Fibroblast of mammary gland (primary cell): ENCODE measurements around the gene TRPM3.
"Not testable (repeated sequence)": the region's sequence is repeated elsewhere in the genome, so short reads cannot be mapped to it uniquely, and the experiment has no call there.

ENCODE experiments used
- DNase-seq: peaks from one replicate; pipeline ENCODE4 v3.0.0-alpha.2; 2010; ENCODE audit warnings: low read depth
- H3K4me3 ChIP-seq: 2 replicates; pipeline ENCODE4 v1.5.1; 2011; ENCODE audit warnings: low read depth, mild to moderate bottlenecking, low read length, moderate library complexity; ENCODE audit not compliant: control insufficient read depth
- CTCF ChIP-seq: conservative IDR thresholded peaks from 2 replicates; pipeline ENCODE4 v1.5.1; 2011; ENCODE audit warnings: low read depth, low read length, inconsistent platforms; ENCODE audit not compliant: control insufficient read depth, insufficient read depth

TRPM3 gene

DNA sequence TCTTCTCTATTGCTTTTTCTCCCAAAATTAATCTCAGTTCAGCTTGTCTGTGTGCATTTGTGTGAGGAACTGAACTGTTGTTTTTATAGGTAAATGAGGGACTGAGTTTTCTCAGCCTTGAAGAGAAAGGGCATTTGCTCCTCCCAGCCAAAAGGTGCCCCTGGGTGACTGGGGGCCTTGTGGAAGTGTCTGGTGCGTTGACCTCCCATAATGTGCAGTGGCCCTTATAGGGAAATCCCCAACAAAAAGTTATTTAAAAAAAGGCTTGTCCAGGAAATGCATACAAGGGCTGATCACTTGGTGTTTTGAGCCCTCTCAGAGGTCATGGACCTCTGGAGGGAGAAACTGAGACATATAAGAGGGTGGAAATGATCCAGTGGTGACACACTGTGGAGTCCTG is 467.3 kb downstream of the TRPM3 start:
- no peak for TF ChIP-seq CTCF
- no peak overlapping the region for H3K4me3 ChIP-seq
- no peak for DNase-seq

DNA sequence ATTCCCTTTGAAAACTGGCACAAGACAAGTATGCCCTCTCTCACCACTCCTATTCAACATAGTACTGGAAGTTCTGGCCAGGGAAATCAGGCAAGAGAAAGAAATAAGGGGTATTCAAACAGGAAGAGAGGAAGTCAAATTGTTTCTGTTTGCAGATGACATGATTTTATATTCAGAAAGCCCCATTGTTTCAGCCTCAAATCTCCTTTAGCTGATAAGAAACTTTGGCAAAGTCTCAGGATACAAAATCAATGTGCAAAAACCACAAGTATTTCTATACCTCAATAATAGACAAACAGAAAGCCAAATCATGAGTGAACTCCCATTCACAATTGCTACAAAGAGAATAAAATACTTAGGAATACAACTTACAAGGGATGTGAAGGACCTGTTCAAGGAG is 476.8 kb downstream of the TRPM3 start:
- DNase-seq, H3K4me3 ChIP-seq: not testable (repeated sequence)

GRCh38 chr9:70642341-70642740 is 479.1 kb downstream of the TRPM3 start:
- TF ChIP-seq CTCF = no peak
- no peak for DNase-seq
- H3K4me3 ChIP-seq = no peak overlapping the region

- no peak for TF ChIP-seq CTCF
These were observed 479.8 kb downstream of the TRPM3 start for GRCh38 chr9:70641631-70642030.

GRCh38 chr9:70641031-70641430 is 480.4 kb downstream of the TRPM3 start:
- TF ChIP-seq CTCF = no peak
- H3K4me3 ChIP-seq = no peak overlapping the region
- DNase-seq = no peak

More at GRCh38 chr9:70641631-70642030, 479.8 kb downstream of the TRPM3 start:
- DNase-seq = peak; percentile 14
- no peak overlapping the region for H3K4me3 ChIP-seq

DNA sequence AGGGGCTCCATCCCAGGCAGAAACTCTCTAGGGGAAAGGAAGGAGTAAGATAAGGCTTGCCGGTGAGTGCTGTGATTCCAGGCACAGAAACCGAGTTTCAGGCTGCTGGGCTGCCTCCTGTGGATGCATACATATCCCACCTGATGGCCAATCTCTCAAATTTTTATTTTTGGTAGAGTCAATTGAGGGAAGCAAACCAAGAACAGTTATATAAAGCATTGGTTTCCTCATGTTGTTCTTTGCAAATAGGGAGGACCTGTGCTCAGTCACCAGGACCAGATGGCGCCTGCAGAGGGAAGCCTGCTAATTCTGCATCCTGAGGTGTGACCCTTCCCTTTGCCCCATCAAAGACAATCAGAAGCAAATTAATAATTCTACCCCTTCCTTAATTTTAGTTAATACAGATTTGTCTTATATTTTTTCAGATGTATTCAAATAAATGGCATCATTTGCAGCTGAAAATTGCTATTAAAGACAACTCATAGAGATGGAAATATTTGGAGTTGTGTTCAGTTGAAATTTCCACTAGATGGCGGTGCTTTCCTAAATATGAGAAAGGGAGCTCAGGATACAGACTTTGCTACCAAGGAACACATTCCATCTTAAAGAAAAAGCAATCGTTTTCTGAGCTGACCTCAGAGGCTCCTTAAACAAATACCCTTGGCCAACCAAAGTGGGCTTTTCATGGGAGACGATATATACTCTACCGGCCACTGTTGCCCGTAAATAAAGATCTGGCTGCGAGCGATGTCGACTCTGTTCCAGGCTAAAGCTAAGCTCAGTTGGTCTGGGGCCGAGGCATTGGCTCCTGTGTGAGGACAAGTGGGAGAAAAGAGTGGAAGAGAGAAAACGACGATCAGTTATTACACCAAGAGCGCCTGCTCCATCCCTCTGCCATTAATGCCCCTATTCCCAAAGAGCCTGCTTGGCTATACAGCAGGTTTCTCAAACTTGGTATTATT is 481.3 kb downstream of the TRPM3 start:
- peak; percentile 74 for DNase-seq
- TF ChIP-seq CTCF = peak; percentile 65
- no peak overlapping the region for H3K4me3 ChIP-seq

GRCh38 chr9:70635790-70636189 is 485.6 kb downstream of the TRPM3 start:
- no peak overlapping the region for H3K4me3 ChIP-seq
- DNase-seq = no peak
- TF ChIP-seq CTCF = no peak
